ENCODE measurements around the gene ALPP.

DNA sequence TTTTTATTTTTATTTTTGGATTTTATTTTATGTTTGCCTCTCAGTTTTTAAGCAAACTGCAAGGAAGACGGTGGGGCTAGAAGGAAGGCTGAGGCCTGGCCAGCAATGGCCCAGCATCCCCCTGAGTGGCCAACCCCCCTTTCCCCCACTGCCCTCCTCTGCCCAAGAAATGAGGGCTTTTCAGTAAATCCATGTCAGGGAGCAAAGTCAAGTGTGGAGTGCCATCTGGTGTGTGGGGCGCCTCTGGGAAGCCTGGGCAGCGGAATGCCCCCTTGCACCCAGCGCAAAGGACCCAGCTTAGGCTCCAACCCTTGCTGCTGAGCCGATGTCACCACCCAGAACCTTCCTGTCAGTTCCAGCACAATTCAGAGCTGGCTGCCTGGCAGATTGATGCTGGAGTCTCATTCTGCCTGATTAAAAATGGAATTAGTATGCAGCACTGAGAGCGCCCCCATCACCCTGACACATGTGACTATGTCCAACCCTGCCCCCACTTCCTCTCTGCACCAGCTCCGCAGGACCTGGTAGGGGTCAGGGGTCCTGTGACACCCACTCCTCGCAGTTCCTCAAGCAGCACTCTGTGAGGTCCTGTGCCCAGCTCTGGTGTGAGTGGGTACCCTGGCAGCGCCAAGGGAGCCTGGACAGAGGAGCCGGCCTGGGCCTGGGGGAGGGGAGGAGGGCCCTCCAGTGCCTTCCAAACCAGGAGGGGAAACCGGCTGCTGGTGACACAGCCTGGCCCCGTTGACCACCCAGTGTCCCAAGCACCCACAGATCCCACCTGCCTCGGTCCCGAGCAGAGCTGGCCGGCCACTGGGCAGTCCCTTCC lies 9.2 kb upstream of the ALPP start:
- TF ChIP-seq, protein P1, sequence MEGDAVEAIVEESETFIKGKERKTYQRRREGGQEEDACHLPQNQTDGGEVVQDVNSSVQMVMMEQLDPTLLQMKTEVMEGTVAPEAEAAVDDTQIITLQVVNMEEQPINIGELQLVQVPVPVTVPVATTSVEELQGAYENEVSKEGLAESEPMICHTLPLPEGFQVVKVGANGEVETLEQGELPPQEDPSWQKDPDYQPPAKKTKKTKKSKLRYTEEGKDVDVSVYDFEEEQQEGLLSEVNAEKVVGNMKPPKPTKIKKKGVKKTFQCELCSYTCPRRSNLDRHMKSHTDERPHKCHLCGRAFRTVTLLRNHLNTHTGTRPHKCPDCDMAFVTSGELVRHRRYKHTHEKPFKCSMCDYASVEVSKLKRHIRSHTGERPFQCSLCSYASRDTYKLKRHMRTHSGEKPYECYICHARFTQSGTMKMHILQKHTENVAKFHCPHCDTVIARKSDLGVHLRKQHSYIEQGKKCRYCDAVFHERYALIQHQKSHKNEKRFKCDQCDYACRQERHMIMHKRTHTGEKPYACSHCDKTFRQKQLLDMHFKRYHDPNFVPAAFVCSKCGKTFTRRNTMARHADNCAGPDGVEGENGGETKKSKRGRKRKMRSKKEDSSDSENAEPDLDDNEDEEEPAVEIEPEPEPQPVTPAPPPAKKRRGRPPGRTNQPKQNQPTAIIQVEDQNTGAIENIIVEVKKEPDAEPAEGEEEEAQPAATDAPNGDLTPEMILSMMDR (IDR thresholded peaks at IDR 0.05): no peak
- TF ChIP-seq POLR2A (IDR thresholded peaks at IDR 0.05): no peak

Measured in Peyer's patch (tissue), 4 donors.